NCI-H526 (cell line): ENCODE results near the gene CASR.

ENCODE experiments used
- DNase-seq, 2 experiments: peaks; one replicate each; lab custom pipeline; 2025; lab: John Stamatoyannopoulos, UW

CASR gene

DNA sequence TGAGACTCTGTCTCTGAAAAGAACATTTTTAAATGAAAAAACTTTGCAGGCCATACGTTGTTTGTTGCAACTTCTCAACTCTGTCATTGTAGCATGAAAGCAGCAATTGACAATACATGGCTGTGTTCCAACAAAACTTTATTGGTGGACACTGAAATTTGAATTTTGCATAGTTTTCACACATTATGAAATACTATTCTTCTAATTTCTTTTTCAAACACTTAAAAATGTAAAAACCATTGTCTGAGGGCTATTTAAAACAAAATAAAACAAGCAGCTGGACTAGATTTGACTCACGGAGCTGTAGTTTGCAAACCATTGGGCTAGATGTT lies 123.1 kb downstream of the CASR start:
- no peak for DNase-seq

DNA sequence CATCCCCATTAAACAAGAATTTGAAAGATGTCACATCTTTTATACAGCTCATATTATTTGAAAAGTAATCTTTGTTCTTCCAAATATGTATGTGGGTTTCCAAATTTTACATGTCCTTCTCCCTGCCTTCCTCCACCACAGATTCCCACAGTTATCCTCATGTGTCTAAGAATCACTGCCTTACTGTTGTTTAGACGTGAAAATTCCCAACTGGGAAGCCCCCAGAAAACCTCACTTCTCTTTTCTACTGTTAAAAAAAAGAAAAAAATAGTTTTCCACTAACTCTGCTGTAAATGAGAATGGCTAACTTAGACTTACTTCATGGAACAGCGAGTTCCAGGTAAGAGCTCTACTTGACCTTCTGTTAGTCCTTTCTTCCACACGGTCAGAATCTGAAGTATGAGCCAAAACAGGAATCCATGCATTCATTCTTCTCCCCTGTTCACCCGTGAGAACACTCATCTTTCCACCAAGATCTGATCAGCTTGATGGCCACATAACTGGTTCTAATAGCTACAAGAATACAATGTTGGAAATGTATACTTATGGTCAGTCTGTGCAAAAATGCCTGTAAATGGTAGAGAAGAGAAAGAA lies 123.7 kb downstream of the CASR start:
- DNase-seq: no peak

DNA sequence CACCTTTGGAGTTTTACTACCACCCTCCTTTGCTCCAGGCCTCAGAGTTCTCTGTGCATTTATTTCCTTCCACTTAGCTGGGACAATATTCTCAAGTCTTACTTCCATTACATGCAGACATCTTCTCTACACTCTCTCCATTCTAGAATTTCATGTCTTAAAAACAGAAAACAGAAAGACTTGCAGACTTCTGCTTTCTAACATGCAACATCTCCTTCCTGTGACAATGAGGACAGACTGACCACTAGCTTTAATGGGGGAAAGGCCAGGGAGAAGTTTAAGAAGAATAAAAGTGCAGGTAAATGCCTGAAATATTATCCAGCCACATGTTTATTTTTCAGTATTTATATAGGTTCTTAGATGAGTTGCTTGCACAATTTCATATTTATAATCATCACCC lies 124.5 kb downstream of the CASR start:
- DNase-seq: no peak

DNA sequence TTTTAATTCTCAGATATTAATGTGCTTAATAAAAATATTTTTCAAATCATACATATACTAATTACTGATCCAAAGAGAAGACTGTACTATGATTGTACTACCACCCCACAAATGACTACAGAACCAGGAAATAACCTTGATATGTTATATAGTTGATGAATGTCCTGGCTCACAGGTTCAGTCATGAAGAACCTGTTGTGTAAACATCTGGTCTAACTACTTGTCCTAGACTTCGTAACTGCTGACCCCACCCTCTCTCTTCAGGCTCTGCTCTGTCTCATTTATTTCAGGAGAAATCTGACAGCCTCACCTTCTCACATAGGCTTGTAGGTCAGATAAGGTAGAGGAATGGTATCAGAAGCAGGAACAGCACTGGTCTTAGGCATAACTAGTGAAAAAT lies 126.9 kb downstream of the CASR start:
- peak; percentile 8 to 16 for DNase-seq

DNA sequence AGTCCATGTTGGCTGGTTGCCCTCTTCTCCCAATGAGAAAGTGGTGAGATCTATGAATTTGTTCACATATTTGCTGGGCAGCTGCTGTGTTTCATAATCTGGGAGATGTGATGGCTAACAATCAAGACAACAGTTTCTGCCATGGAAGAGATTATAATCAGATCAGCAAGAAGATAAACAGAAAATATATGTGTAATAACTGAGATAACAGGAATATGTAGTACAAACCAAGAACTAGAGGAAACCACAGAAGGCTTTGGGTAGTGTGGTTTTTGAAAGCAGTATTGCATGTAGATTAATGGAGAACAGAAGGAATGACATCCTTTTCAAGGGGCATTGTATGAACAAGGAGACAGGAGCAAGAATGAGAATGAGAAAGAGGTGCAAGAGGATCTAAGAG lies 129.4 kb downstream of the CASR start:
- DNase-seq: no peak

DNA sequence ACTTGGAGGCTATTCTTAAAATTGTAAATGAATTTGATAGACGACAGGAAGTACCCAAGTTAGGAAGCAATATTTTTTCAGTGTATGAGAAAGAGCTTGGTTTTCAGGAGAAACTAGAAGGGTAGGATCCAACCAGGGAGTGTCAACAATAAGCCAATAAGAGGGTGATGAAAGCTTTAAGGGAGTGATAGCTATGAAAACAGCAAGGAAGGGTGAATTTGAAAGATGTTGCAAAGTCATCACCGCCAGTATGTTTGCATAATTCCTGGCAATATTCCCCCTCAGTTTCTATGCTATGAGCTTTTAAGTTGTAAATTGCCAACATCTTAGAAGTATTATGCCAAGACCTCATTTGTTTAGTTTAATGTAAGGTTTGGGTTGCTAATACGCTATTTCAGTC lies 129.8 kb downstream of the CASR start:
- DNase-seq: no peak

DNA sequence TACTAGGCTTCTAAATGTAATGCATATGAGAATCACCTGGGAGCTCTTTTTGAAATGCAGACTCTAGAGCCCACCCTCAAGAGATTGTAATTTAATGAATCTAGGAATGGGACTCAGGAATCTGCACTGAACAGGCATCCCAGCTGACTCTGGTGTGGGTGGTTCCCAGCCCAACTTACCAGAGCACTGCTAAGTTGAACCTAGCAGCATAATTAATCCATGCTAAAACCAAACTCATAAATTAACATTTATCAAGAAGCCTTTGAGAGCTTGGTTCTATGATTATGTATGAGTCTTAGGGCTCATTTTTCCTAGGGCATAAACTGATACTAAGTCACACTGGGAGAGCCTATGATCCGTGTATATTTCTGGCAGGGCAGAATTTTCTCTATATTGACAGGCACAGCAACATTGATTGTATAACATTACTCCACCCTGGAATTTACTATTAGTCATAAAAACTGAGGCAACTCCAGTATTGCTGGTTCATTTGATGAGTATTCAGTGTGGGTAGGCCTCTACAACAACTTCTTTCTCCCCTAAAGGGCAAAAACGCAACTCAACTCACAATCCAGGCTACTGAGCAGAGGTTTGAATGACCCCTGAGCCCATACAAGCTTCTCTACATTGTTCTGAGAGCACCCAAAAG lies 130.9 kb downstream of the CASR start:
- DNase-seq: no peak

DNA sequence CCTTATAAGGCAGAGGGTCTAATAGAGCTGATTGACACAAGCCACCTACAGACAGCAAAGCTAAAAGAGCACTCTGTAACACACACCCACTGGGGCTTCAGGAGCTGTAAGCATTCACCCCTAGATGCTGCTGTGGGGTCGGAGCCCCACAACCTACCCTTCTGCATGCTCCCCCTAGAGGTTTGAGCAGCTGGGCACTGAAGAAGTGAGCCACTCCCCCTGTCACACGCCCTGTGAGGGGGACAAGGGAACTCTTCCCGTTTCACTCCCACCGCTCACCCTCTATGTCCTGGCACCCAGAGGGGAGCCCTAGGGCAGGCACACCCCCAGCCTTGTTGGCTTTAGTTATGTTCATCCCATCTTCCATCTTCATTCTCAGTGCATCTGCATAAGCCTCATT lies 132.2 kb downstream of the CASR start:
- DNase-seq: no peak

DNA sequence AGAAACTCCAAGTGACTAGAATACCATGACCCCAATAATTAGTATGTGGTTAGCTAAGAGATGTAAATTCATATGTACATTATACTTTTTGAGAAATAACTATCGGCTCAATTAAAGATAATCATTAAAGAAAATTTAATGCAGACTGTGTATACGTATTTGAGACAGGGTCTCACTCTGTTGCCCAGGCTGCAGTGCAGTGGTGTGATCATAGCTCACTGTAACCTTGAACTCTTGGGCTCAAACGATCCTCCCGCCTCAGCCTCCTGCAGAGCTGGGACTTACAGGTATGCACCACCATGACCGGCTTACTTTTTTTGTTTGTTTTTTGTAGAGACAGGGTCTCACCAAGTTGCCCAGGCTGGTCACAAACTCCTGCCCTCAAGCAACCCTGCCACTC lies 132.9 kb downstream of the CASR start:
- no peak for DNase-seq

DNA sequence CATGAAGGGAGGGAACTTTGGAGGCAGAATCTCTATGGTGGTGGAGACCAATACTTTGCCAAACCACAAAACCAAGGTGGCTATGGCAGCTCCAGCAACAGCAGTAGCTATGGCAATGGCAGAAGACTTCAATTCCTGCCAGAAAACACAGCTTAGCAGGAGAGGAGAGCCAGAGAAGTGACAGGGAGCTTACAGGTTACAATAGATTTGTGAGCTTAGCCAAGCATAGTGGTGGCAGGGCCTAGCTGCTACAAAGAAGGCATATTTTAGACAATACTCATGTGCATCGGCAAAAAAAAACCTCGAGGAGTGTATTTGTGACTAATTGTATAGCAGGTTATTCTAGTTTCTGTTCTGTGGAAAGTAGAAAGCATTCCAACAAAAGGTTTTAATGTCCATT lies 135.2 kb downstream of the CASR start:
- DNase-seq: no peak

DNA sequence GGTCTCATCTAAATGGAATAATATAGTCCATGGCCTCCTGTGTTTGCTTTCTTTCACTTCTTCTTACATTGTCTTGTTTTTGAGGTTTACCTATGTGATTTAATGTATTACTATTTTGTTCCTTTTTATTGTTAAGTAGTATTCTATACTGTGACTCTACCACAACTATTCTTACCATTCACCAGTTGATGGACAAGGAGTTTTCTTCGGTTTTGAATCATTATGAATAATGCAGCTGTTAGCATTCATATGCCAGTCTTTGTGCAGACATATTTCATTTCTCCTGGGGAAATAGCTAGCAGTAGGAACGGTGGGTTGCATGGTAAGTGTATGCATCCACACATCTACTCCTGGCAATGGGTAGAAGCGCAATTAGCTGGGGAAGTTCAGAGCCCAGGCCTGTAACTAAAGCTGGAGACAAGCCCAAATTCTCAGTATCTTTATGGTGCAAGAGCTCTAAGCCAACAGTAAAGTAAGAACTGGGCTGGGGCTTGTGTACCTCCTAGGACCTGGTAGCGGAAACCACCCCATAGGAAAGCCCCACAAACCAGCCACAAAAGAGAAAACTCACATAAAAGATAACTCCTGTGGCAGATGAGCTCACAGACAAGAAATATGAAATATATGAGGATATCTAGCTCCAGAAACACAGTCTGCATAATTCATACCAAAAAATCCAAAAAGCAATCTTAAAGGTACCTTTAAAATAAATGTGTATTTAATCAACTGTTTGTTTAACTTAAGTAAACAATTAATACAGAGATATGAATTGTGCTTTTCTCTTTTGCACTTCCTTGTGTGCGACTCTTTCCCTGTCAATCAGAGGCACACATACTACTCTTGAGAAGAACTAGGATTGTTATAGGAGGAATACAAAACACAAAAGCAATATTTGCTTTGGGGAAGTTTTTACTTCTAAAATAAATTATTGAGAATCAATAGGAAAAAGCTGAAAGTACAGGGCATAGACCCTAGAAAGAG lies 138.9 kb downstream of the CASR start:
- DNase-seq: no peak

DNA sequence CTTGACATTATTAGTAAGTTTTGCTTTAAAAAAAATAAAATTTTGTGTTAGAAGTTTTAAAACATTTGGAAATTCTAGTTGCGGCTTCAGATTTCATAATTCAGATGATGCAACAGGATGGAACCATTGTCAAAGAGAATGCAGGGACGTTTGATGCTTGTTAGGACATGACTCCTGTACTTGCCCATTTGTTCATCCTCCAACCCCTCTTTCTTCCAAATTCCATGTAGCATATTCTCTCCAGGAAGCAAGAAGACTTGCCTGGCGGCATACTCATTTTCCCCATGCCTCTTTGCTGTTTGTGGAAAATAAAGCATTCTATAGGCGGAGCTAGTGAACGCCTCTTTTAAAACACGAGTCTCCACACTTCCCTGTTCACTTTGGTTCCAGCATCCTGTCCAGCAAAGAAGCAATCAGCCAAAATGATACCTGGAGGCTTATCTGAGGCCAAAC lies 141.4 kb downstream of the CASR start, which contains the start of gene CSTA:
TSS of gene CSTA (plus strand) at position 378 of the 453 bp plus-strand sequence. CDS start at position 423, 45 bp downstream.
- DNase-seq: no peak

DNA sequence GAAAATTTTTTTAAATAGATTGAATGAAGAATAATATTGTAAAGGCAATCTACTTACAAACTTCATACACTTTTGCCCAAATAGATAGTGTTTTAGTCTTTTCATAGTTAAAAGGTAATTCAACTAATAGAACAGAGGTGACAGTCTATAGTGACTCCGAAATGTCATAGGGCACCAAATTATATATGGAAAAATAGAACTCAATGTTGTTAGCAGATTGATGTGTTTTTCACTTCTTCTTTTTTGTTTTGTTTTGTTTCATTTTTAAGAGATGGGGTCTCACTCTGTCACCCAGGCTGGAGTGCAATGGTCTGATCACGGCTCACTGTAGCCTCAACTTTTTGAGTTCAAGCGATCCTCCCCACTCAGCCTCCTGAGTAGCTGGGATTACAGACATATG lies 142.3 kb downstream of the CASR start:
- no peak for DNase-seq

DNA sequence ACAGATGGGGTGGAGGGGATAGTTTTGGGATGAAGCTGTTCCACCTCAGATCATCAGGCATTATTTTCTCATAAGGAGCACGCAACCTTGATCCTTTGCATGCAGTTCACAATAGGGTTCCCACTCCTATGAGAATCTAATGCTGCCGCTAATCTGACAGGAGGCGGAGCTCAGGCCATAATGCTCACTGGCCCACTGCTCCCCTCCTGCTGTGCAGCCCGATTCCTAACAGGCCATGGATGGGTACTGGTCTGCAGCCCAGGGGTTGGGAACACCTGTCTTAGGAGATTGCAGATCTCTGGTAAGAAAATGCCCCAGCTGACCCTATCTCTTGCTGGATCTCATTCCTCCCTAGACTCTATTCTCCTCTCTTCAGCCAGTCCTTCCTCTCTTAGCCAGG lies 148.4 kb downstream of the CASR start:
- DNase-seq: no peak

DNA sequence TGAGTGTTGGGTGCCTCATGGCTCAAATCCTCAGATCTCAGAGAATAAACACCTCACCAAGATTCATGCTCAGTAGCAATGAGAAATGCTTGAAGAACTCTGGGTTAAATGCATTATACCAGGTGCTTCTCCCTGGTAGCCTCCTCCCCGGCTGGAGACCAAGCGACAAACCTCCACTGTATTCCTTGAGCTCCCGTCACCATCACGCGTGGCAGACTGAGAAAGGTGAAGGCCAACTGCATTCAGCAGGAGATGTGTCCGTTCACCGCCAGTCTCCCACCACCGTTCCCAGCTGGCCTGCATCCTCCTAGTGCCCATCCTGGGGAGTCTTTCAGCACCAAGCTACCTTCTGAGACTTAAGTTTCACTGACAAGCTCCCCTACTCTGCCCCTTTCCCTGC lies 149.1 kb downstream of the CASR start:
- DNase-seq: no peak
